ENCODE results near the gene GABRB1. TPM values are rescaled to one million over a fixed set of nuclear protein-coding genes. Genes with fewer than 3 reads are reported as not detected.

Gene GABRB1
- total RNA-seq, 2 experiments from 2014 or later: not detected

DNA sequence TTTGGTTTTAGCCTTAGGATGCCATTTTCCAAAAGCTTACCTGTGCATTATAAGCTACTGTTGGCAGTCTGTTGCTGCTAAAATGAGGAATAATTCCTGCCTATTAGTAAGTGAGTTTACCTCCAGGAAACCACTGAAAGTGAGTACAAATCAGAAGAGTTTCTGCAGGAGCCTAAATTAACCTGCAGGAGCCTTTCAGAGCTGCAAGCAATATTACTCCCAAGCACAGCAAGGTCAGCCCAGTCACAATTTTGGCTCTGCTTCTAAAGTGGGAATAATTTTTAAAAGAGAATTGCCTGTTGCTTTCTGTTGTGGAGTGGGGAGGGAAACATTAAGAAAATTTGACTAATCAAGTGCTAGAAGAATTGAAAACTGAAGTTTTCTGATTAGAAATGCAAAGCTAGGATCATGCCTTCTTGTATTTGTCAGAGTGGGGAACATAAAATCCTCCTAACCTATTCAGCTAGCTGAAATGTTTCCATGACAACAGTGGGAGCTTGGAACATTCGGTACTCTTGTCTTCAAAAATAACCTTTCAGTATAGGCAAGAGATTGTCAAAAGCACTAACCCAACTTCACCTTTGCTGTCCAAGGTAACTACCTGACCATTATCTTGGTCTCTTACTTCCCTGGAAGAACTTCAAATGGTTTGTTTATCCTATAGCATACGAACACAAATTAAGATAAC lies 239.0 kb downstream of the GABRB1 start:
- Histone ChIP-seq H2AFZ (ENCODE audit: low read length) (no peak overlapping the region), H4K20me1 (ENCODE audit: insufficient read depth, low read length) (no peaks in the 10 kb centered on the region), H3K9me2 (ENCODE audit: insufficient read depth, low read length) (no peaks in the 10 kb centered on the region), H3K27ac (ENCODE audit: low read depth, low read length, poor library complexity, severe bottlenecking) (no peak overlapping the region), H3K9me3 (ENCODE audit: low read length) (no peaks in the 10 kb centered on the region), H3K4me2 (ENCODE audit: low read length) (no peak overlapping the region), H3K4me3 (ENCODE audit: low read depth, low read length, poor library complexity, severe bottlenecking) (no peak overlapping the region), H3K4me1 (ENCODE audit: insufficient read depth, low read length, poor library complexity, severe bottlenecking) (no peaks in the 10 kb centered on the region), H3K79me2 (ENCODE audit: insufficient read depth, low read depth, low read length) (no peaks in the 10 kb centered on the region), H3K36me3 (ENCODE audit: insufficient read depth, low read length) (no peaks in the 10 kb centered on the region)
- ChIA-PET POLR2A (interaction anchor here (0.6 to 0.8 kb wide), 2 partner anchors 16 to 111 kb away, joined by 3 to 4 read pairs; no protein-coding TSS in a partner anchor), CTCF (ENCODE audit: unreplicated experiment) (no interaction called here)
- intact Hi-C loops (cut with micrococcal nuclease; ENCODE audit: unreplicated experiment): no loop called here
- BruUV-seq (replicated peaks): no TSS peak
- TF ChIP-seq, protein P1, sequence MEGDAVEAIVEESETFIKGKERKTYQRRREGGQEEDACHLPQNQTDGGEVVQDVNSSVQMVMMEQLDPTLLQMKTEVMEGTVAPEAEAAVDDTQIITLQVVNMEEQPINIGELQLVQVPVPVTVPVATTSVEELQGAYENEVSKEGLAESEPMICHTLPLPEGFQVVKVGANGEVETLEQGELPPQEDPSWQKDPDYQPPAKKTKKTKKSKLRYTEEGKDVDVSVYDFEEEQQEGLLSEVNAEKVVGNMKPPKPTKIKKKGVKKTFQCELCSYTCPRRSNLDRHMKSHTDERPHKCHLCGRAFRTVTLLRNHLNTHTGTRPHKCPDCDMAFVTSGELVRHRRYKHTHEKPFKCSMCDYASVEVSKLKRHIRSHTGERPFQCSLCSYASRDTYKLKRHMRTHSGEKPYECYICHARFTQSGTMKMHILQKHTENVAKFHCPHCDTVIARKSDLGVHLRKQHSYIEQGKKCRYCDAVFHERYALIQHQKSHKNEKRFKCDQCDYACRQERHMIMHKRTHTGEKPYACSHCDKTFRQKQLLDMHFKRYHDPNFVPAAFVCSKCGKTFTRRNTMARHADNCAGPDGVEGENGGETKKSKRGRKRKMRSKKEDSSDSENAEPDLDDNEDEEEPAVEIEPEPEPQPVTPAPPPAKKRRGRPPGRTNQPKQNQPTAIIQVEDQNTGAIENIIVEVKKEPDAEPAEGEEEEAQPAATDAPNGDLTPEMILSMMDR (conservative IDR thresholded peaks at IDR 0.05; ENCODE audit: low read length): no peak
- no peak for TF ChIP-seq EZH2phosphoT487 (IDR thresholded peaks at IDR 0.05; ENCODE audit: borderline replicate concordance, low read depth, low read length)
- DNase-seq (ENCODE audit: low spot score): no peak

DNA sequence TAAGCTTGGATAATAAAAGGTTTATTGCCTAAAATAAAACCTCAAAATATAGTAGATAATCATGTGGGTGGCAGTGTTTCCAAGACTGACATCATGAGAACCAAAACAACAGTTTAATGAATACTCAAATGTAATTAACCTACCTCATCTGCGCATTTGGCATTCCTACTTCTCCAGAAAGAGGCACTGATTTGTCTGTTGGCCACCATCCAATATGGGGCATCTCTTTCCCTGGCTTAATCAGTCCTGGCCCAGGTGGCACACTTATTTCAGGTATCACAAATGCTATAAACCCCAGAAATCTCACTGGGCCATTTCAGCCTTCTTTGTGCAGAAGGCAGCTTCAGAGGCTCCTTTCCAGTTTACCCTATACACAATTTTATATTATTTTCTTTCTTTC lies 239.9 kb downstream of the GABRB1 start:
- DNase-seq (ENCODE audit: low spot score): no peak
- Histone ChIP-seq H3K9me3 (ENCODE audit: low read length) (no peaks in the 10 kb centered on the region), H3K9me2 (ENCODE audit: insufficient read depth, low read length) (no peaks in the 10 kb centered on the region), H3K36me3 (ENCODE audit: insufficient read depth, low read length) (no peaks in the 10 kb centered on the region), H3K27ac (ENCODE audit: low read depth, low read length, poor library complexity, severe bottlenecking) (no peak overlapping the region), H3K4me2 (ENCODE audit: low read length) (no peak overlapping the region), H3K79me2 (ENCODE audit: insufficient read depth, low read depth, low read length) (no peaks in the 10 kb centered on the region), H4K20me1 (ENCODE audit: insufficient read depth, low read length) (no peaks in the 10 kb centered on the region), H3K4me3 (ENCODE audit: low read depth, low read length, poor library complexity, severe bottlenecking) (no peak overlapping the region), H2AFZ (ENCODE audit: low read length) (no peak overlapping the region), H3K4me1 (ENCODE audit: insufficient read depth, low read length, poor library complexity, severe bottlenecking) (no peaks in the 10 kb centered on the region)
- intact Hi-C loops (cut with micrococcal nuclease; ENCODE audit: unreplicated experiment): no loop called here
- no TSS peak for BruUV-seq (replicated peaks)
- no peak for TF ChIP-seq EZH2phosphoT487 (IDR thresholded peaks at IDR 0.05; ENCODE audit: borderline replicate concordance, low read depth, low read length)
- TF ChIP-seq, protein P1 (conservative IDR thresholded peaks at IDR 0.05; ENCODE audit: low read length): no peak
- ChIA-PET POLR2A (interaction anchor here (0.6 kb wide), 2 partner anchors 112 to 208 kb away, joined by 3 to 4 read pairs; no protein-coding TSS in a partner anchor), CTCF (ENCODE audit: unreplicated experiment) (interaction anchor here (0.6 kb wide), 1 partner anchor 295 kb away, joined by 4 read pairs; no protein-coding TSS in a partner anchor)

DNA sequence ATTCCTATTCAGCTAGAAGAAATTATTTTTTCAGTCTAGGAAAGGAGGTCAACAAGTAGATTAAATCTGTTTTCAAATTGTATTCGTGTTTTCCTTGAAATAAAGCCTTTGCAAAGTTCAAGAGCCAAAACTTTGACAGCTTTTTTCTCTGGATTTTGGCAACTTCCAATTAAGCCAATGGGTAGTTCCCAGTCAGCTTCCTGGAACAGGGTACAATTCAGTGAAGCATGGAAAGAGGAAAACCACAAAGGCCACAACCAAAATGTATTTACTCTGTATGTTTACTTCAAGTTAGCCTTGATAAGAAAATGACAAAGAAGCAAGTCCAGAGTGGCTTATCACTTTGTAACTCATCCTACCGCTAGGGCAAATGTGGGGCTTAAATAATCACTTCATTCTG lies 243.5 kb downstream of the GABRB1 start:
- no peak overlapping the region for H2AFZ ChIP-seq (ENCODE audit: low read length)
- H3K4me1 ChIP-seq (ENCODE audit: insufficient read depth, low read length, poor library complexity, severe bottlenecking): no peaks in the 10 kb centered on the region
- H3K79me2 ChIP-seq (ENCODE audit: insufficient read depth, low read depth, low read length): no peaks in the 10 kb centered on the region
- intact Hi-C loops (cut with micrococcal nuclease; ENCODE audit: unreplicated experiment): no loop called here
- H3K4me3 ChIP-seq (ENCODE audit: low read depth, low read length, poor library complexity, severe bottlenecking): no peak overlapping the region
- no peaks in the 10 kb centered on the region for H3K9me3 ChIP-seq (ENCODE audit: low read length)
- H4K20me1 ChIP-seq (ENCODE audit: insufficient read depth, low read length): no peaks in the 10 kb centered on the region
- ChIA-PET CTCF (ENCODE audit: unreplicated experiment) (no interaction called here), POLR2A (no interaction called here)
- no peak overlapping the region for H3K4me2 ChIP-seq (ENCODE audit: low read length)
- TF ChIP-seq, protein P1 (conservative IDR thresholded peaks at IDR 0.05; ENCODE audit: low read length): no peak
- no peak for TF ChIP-seq EZH2phosphoT487 (IDR thresholded peaks at IDR 0.05; ENCODE audit: borderline replicate concordance, low read depth, low read length)
- no TSS peak for BruUV-seq (replicated peaks)
- H3K36me3 ChIP-seq (ENCODE audit: insufficient read depth, low read length): no peaks in the 10 kb centered on the region
- no peaks in the 10 kb centered on the region for H3K9me2 ChIP-seq (ENCODE audit: insufficient read depth, low read length)
- no peak for DNase-seq (ENCODE audit: low spot score)
- no peak overlapping the region for H3K27ac ChIP-seq (ENCODE audit: low read depth, low read length, poor library complexity, severe bottlenecking)
